NT2/D1 (cell line): Measurements from ENCODE around the gene ITPKB.

Source experiments
- SUZ12 ChIP-seq: IDR thresholded peaks from 2 replicates; pipeline ENCODE4 v1.6.1; 2011; ENCODE audit not compliant: insufficient read length, insufficient read depth; ENCODE audit errors: extremely low read depth
- YY1 ChIP-seq: IDR thresholded peaks from 2 replicates; pipeline ENCODE4 v1.6.1; 2011; ENCODE audit not compliant: insufficient read length, insufficient read depth
- ZNF274 ChIP-seq: IDR thresholded peaks from 2 replicates; pipeline ENCODE4 v1.6.1; 2011; ENCODE audit warnings: mild to moderate bottlenecking, low read depth, low read length

DNA sequence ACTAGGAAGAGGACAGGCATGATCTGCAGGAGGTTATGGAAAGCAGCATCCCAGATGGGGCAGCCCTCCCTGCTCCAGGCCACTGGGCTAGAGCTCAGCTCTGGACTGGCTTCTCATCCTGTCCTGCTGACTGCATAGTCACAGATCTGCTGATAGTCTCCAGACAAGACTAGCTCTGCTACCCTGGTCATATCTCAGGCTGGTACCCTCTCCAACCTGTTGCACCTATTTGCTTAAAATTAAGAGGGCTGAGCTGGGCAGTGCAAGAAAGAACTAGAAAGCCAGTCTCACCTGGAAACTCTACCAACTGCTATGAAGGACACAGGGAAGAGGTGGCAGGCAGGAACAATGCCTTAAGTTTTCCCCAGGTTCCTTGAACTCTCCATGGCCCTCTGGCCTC, 40.4 kb downstream of the ITPKB start:
- TF ChIP-seq SUZ12 (no peak), YY1 (no peak), ZNF274 (no peak)
